IPS-11a (cell line): ENCODE data around the gene GNAO1.

Experiments used
- H3K4me3 ChIP-seq: one replicate; pipeline ENCODE4 v1.5.1; 2013; ENCODE audit warnings: low read depth, low read length, control low read depth

GNAO1 gene

DNA sequence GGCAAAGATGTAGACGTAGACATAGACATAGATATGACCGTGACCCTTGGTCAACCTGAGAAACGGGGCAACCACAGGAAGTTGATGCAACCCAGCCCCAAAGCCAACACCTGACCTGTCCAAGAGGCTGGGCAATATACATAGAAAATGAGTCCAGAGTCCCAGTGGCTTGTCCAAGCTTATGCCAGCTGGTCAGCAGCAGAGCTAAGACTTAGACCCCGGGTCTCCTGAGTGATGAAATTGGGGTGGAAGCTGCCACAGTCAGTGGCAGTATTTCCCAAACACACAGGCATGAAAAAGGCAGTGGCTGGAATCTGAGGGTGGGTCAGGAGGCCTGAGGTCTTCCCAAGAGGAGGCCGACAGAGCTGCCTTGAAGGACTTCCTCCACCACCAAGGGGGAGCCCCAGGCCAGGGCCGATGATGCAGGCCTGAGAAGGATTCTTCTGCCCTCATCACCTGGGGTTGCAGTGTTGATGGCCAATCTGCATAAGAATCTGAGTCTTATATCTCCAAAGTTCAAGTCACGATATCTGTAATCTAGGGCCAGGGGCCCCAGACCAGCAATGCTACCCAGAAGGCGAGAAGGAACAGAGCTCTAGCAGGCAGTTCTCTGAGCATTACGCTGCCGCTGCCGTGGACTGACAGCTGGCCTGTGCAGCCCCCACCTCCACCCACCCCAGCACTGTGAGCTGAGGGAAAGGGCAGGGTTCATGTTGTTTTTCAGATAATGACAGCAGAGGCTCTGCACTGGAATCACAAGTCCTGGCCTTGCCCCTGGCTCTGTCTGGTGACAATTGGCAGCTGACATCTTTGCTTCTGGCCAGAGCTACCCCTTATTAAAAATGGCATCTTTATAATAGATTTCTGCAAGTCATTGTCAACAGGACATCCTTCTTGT lies 72.7 kb downstream of the GNAO1 start:
- no peak overlapping the region for H3K4me3 ChIP-seq

DNA sequence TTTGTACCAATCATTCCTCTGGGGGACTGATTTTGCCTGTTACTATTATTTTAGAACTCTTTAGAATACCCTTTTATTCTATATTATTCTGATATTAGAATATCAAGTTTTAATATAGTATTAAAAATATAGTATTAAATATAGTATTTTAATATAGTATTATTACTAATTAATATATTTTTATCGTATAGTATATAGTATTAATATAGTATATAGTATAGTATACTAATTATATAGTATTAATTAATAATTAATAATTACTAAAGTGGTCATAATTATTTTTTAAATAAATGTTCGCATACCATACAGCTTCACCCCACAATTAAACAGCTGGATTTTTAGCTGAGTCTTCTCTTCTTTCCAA lies 73.3 kb downstream of the GNAO1 start:
- H3K4me3 ChIP-seq, result no peak overlapping the region

GRCh38 chr16:56265184-56265583 lies 73.9 kb downstream of the GNAO1 start:
- no peak overlapping the region for H3K4me3 ChIP-seq

- no peak overlapping the region for H3K4me3 ChIP-seq
Measured at GRCh38 chr16:56265746-56266145, 74.5 kb downstream of the GNAO1 start.

DNA sequence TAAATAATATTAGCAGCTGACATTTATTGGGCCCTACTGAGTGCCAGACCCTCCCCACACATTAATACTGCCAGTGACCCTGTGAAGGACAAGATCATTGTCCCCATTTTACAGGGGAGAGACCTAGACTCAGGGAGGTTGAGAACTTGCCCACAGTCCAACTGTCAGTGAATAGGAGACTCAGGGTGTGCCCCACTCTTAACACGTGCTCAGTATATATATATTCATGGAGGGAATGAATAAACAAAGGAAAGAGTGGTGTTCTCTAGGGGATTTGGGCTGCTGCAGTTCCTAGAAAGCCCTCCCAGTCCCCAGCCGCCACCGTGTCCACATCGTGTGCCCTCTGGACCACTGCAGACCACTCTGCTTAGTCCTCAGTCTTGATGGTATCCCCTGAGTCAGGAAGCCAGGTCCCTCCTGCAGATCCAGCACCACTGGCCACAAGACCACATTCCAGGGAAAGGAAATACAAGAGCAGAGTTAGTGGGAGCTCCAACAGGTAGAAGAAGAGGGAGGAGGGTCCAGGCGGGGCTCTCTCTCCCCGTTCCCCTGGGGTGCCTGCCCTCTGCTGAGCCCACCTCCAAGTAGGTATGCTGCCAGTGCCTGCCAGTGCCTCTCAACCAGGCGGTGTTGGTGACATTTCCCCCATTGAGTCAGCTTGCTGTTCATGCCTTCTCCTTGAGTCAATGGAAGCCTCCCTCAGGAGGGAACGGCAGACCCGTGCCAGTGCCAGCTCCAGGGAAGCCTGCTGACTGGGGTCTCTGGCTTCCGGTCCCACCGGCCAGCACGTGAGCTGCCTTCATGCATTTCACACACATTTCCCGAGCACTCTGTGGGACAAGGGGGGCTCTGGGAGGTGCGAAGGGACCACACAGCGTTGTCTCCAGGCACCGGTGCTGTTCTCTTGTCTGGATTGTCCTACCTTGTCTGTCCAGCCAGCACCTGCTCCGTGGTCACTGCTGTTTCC lies 75.6 kb downstream of the GNAO1 start:
- no peak overlapping the region for H3K4me3 ChIP-seq

DNA sequence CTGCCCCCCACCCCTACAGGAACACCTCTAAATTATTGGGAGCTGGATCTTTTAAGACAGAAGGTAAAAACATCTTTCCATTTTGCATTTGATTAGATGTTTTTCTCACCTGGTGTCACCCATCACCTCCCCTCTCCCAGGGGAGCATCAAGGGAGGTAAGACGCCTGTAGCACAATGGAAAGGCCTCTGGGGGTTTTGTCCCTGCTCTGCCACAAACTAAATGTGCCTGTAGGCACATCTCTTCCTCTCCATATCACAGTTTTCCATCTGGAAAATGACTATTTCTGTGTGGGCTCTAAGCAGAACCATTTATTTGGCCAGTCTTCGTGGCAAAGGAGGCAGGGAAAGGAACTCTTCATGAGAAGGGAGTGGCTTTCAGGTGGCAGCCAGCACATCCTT lies 76.6 kb downstream of the GNAO1 start:
- H3K4me3 ChIP-seq, result no peak overlapping the region

GRCh38 chr16:56268799-56269198 lies 77.5 kb downstream of the GNAO1 start:
- no peak overlapping the region for H3K4me3 ChIP-seq

DNA sequence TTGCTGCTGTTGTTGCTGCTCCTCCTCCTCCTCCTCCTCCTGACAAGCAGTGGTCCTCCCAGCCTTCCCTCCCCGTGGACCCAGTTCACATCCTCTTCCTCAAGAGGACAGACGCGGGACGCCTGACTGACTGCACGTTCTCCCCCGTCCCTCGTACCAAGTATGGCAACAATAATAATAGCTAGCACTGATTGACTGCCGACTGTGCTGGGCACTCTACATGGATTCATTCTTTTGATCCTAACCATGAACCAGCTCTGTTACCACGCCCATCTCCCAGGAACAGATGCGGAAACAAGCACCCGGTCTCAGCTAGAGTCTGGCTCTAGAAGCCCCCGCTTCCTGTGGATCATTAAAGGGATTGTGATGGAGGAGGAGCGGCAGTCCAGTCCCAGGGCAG lies 78.0 kb downstream of the GNAO1 start:
- no peak overlapping the region for H3K4me3 ChIP-seq

- no peak overlapping the region for H3K4me3 ChIP-seq
Measured at GRCh38 chr16:56269811-56270684, 78.8 kb downstream of the GNAO1 start.

DNA sequence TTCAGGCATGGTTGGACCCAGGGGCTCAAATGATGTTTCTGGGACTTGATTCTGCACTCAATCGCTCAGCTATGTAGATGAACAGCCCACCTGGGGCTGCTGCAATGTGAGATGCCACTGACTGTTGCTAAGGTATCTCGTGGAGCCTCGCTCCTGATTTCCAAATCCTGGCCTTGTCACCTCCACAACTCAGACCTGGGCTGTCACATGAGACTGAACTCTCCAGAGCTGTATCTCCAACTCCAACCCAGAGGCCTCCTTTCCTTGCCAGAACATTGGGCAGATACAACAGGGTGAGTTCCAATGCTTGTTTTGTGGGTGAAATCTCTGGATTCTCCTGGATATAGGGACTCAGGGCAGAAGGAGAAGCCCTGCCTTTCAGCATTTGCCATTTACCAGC lies 79.5 kb downstream of the GNAO1 start:
- H3K4me3 ChIP-seq, result no peak overlapping the region

DNA sequence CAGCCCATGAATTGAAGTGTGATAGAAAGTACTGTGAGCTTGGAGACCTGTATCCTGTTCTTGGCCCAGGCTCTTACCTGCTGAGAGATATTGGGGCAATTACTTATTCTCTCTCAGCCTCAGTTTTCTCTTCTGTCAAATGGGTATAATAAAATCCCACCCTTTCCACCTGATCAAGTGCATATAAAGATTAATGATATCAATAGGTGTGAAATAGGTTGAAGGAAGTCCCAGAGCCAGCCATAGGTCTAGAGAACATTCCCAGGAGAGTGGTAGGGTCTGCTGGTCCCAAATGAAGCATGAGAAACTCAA lies 81.2 kb downstream of the GNAO1 start:
- no peak overlapping the region for H3K4me3 ChIP-seq

DNA sequence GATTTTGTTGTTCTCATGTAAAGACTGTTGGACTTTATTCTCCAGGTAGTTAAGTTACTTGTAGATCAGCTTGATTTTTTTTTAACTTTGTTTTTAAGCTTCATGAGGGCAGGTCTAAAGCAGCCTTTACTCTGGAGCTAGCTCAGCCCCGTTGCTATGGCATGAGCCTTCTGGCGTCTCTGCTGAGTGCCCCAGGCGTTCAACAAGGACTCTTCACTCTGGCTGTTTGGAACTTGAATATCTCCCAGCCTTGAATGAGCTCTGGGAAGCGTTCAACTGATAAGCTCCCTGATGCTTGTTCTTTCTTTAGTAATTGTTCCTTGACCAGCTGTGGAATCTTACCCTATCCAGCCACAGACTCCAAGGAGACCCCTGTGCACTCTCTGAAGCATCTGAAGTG lies 82.3 kb downstream of the GNAO1 start:
- H3K4me3 ChIP-seq, result no peak overlapping the region

GRCh38 chr16:56274369-56274768 lies 83.1 kb downstream of the GNAO1 start:
- H3K4me3 ChIP-seq, result no peak overlapping the region

GRCh38 chr16:56275076-56275475 lies 83.8 kb downstream of the GNAO1 start:
- H3K4me3 ChIP-seq, result no peak overlapping the region

GRCh38 chr16:56275801-56276200 lies 84.5 kb downstream of the GNAO1 start:
- H3K4me3 ChIP-seq, result no peak overlapping the region

DNA sequence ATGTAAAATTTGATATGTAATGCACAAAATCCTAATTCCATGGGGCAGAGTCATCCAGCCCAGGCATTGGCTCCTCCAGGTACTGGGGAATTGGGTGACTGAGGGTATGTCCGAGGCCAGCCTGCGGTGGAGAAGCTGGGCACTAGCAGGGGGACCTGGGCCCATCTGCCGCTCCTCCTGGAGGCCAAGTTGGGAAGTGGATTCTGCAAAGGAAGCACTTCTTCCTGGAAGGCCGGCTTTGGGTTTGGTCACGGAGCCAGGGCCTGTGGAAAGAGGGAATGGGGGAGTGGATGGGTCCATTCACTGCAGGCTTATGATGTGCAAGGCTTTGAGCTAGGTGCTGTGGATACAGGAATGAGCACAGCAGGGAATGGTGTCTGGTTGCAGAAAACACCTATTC lies 85.8 kb downstream of the GNAO1 start:
- no peak overlapping the region for H3K4me3 ChIP-seq

- H3K4me3 ChIP-seq, result no peak overlapping the region
Measured at GRCh38 chr16:56278196-56278855, 87.0 kb downstream of the GNAO1 start.

DNA sequence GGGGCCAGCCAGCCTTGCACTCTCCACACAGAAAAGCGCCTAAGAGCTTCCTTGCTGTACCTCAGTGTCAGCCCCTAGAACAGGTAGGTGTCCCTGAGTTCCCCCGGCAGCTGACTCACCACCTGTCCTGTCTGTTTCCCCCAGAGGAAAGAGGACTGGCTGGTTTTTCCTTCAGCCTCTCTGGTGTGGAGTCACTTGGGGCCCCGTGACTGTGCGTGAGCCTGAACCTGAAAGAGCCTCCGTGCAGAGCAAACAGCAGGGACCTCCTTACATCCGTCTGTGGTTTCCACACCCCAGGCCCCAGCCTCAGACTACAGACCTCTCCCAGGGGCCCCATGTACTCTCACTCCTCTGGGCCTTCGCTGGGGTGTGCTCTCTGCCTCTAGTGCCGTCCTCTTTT lies 87.8 kb downstream of the GNAO1 start:
- no peak overlapping the region for H3K4me3 ChIP-seq

GRCh38 chr16:56279914-56280313 lies 88.6 kb downstream of the GNAO1 start:
- H3K4me3 ChIP-seq, result no peak overlapping the region

GRCh38 chr16:56281249-56281805 lies 90.0 kb downstream of the GNAO1 start:
- H3K4me3 ChIP-seq, result no peak overlapping the region
